ENCODE data around the gene FAU. TPM values are rescaled to one million over a fixed set of nuclear protein-coding genes. Genes with fewer than 3 reads are reported as not detected.

Gene FAU
- total and polyA plus RNA-seq, 10 of the 15 experiments (the other 5 are each of a cell fraction or from before 2014, with no cell fraction given) = 332 to 1,347 (median 990) TPM

DNA sequence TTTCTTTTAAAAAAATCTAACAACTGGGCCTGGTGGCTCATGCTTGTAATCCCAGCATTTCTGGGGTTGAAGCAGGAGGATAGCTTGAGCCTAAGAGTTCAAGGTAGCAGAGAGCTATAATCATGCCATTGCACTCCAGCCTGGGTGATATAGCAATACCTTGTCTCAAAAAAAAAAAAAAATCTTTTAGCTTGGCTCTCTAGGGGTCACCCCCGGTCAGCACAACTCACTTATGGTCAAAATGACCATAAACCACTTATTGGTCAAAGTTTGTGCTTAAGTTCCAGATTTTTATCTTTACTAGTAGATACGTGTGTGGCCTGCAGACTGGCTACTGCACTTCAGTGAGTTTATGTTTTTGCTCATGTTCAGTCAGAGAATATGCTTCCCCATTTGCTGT lies 41.8 kb upstream of the FAU start:
- H3K9me3 ChIP-seq (replicated peaks; ENCODE audit: control insufficient read depth, insufficient read depth, low read length) = no peaks in the 10 kb centered on the region
- H3K79me2 ChIP-seq (ENCODE audit: control insufficient read depth, insufficient read depth, low read length) = no peaks in the 10 kb centered on the region
- ChIA-PET RAD21 (ENCODE audit: unreplicated experiment) (no interaction called here), POLR2A (interaction anchor here (0.7 kb wide), 1 partner anchor 29 kb away, joined by 3 read pairs; no protein-coding TSS in a partner anchor), SMC1A (ENCODE audit: uncharacterized antibody, unreplicated experiment) (interaction anchor here (0.6 to 1.4 kb wide), 3 partner anchors 10 to 65 kb away, joined by 3 read pairs; no protein-coding TSS in a partner anchor), CTCF (interaction anchor here (1.0 to 1.2 kb wide), 2 partner anchors 18 to 62 kb away, joined by 3 read pairs; partner anchors contain the start of gene CAPN1)
- peaks cover 9% of the 10 kb centered on the region for H3K4me1 ChIP-seq (ENCODE audit: control insufficient read depth, insufficient read depth, low read length)
- in situ Hi-C loops (cut with MboI) (no loop called here), intact Hi-C loops (cut with micrococcal nuclease; ENCODE audit: unreplicated experiment) (loop anchor here (2.0 kb wide), 1 partner anchor 21 kb away; no protein-coding TSS in a partner anchor)
- no TSS peak for BruUV-seq (replicated peaks)
- no peaks in the 10 kb centered on the region for H3K27me3 ChIP-seq (replicated peaks in 1 of 2; ENCODE audit: control insufficient read depth in 2 of 2, insufficient read depth in 2 of 2, low read length in 1 of 2)
- WGBS (ENCODE audit: insufficient coverage, insufficient replicate concordance, low lambda C conversion rate, missing lambda C conversion rate) = 46% methylated on average over 2 of the region's 2 CpGs
- DNase-seq (ENCODE audit: low read depth, low spot score) (no peak), FAIRE-seq (no peak), ATAC-seq (no peak)
- no peak overlapping the region for H3K9ac ChIP-seq (ENCODE audit: control insufficient read depth, insufficient read depth, low read length)
- H4K20me1 ChIP-seq (ENCODE audit: control insufficient read depth, insufficient read depth) = no peaks in the 10 kb centered on the region
- no peak overlapping the region for H3K4me3 ChIP-seq
- no peak overlapping the region for H3K4me2 ChIP-seq (ENCODE audit: control insufficient read depth, insufficient read depth)
- TF ChIP-seq DPF2 (IDR thresholded peaks at IDR 0.05) = no peak
- no peak for TF ChIP-seq ETV6 (conservative IDR thresholded peaks at IDR 0.05 in 1 of 2, IDR thresholded peaks at IDR 0.05 in 1 of 2; ENCODE audit: borderline replicate concordance in 1 of 2, low read depth in 1 of 2)
- TF ChIP-seq SMAD5 (IDR thresholded peaks at IDR 0.05; ENCODE audit: low read depth) = no peak
- no peak for TF ChIP-seq TARDBP (IDR thresholded peaks at IDR 0.05; ENCODE audit: borderline replicate concordance)
- TF ChIP-seq NFYA (IDR thresholded peaks at IDR 0.05; ENCODE audit: borderline replicate concordance, low read depth, low read length) = no peak
- TF ChIP-seq SPI1 (IDR thresholded peaks at IDR 0.05; ENCODE audit: borderline replicate concordance, insufficient read depth, low read depth, low read length) = no peak
- no peak for TF ChIP-seq NFXL1 (IDR thresholded peaks at IDR 0.05; ENCODE audit: borderline replicate concordance)
- no peak for TF ChIP-seq BMI1 (IDR thresholded peaks at IDR 0.05; ENCODE audit: borderline replicate concordance)
- TF ChIP-seq BHLHE40 (IDR thresholded peaks at IDR 0.05; ENCODE audit: borderline replicate concordance in 1 of 2, low read depth in 2 of 2, low read length in 1 of 2) = no peak
- no peak for TF ChIP-seq ZNF384 (IDR thresholded peaks at IDR 0.05; ENCODE audit: borderline replicate concordance, low read depth, low read length)
- TF ChIP-seq, protein P1, sequence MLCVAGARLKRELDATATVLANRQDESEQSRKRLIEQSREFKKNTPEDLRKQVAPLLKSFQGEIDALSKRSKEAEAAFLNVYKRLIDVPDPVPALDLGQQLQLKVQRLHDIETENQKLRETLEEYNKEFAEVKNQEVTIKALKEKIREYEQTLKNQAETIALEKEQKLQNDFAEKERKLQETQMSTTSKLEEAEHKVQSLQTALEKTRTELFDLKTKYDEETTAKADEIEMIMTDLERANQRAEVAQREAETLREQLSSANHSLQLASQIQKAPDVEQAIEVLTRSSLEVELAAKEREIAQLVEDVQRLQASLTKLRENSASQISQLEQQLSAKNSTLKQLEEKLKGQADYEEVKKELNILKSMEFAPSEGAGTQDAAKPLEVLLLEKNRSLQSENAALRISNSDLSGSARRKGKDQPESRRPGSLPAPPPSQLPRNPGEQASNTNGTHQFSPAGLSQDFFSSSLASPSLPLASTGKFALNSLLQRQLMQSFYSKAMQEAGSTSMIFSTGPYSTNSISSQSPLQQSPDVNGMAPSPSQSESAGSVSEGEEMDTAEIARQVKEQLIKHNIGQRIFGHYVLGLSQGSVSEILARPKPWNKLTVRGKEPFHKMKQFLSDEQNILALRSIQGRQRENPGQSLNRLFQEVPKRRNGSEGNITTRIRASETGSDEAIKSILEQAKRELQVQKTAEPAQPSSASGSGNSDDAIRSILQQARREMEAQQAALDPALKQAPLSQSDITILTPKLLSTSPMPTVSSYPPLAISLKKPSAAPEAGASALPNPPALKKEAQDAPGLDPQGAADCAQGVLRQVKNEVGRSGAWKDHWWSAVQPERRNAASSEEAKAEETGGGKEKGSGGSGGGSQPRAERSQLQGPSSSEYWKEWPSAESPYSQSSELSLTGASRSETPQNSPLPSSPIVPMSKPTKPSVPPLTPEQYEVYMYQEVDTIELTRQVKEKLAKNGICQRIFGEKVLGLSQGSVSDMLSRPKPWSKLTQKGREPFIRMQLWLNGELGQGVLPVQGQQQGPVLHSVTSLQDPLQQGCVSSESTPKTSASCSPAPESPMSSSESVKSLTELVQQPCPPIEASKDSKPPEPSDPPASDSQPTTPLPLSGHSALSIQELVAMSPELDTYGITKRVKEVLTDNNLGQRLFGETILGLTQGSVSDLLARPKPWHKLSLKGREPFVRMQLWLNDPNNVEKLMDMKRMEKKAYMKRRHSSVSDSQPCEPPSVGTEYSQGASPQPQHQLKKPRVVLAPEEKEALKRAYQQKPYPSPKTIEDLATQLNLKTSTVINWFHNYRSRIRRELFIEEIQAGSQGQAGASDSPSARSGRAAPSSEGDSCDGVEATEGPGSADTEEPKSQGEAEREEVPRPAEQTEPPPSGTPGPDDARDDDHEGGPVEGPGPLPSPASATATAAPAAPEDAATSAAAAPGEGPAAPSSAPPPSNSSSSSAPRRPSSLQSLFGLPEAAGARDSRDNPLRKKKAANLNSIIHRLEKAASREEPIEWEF (IDR thresholded peaks at IDR 0.05; ENCODE audit: insufficient replicate concordance, low read depth, low read length) = no peak
- no peak for TF ChIP-seq TCF3 (IDR thresholded peaks at IDR 0.05; ENCODE audit: borderline replicate concordance, insufficient read depth, low read depth, low read length)
- no peak for TF ChIP-seq KDM1A (IDR thresholded peaks at IDR 0.05; ENCODE audit: borderline replicate concordance)
- no peak for TF ChIP-seq MYC (IDR thresholded peaks at IDR 0.05; ENCODE audit: insufficient read depth, insufficient read length, insufficient replicate concordance, low read length, severe bottlenecking)
- TF ChIP-seq CBFB (IDR thresholded peaks at IDR 0.05; ENCODE audit: low read depth) = no peak
- TF ChIP-seq POU2F2 (IDR thresholded peaks at IDR 0.05; ENCODE audit: borderline replicate concordance, low read depth, low read length) = no peak
- TF ChIP-seq LARP7 (IDR thresholded peaks at IDR 0.05) = no peak
- no peak overlapping the region for H3K27ac ChIP-seq (ENCODE audit: control insufficient read depth, insufficient read depth)
- H3K36me3 ChIP-seq (ENCODE audit: control insufficient read depth in 2 of 2, insufficient read depth in 2 of 2, low read length in 1 of 2) = no peaks in the 10 kb centered on the region
- H2AFZ ChIP-seq (ENCODE audit: control insufficient read depth, low read depth, low read length) = no peak overlapping the region

Measured in GM12878 (cell line).